Thyroid gland (tissue), 4 donors: ENCODE measurements around the gene LSM2. TPM values are rescaled to one million over a fixed set of nuclear protein-coding genes. Genes with fewer than 3 reads are reported as not detected.

Source experiments
- DNase-seq, 2 donors: peaks; one replicate each; pipeline ENCODE4 v3.0.0-alpha.2; 2019
- H3K27ac ChIP-seq, 3 donors: fragments of 200-600 bp; sonication (generic); 1 replicate in 2 of 3; 2 replicates in 1 of 3; pipeline ENCODE4 v1.5.1; 2016 to 2019; ENCODE audit warnings: mild to moderate bottlenecking in 1 of 3, moderate library complexity in 1 of 3
- H3K27me3 ChIP-seq: fragments of 200-600 bp; sonication (generic); one replicate; pipeline ENCODE4 v1.5.1; 2019
- H3K36me3 ChIP-seq, 2 donors: fragments of 200-600 bp; sonication (generic); one replicate each; pipeline ENCODE4 v1.5.1; 2016 to 2019
- H3K4me1 ChIP-seq, 2 donors: fragments of 200-600 bp; sonication (generic); one replicate each; pipeline ENCODE4 v1.5.1; 2017 to 2019
- H3K4me3 ChIP-seq, 3 donors: fragments of 200-600 bp; sonication (generic); replicated peaks in 1 of 3; 1 replicate in 2 of 3; 2 replicates in 1 of 3; pipeline ENCODE4 v1.5.1; 2016; ENCODE audit warnings: mild to moderate bottlenecking in 1 of 3
- H3K9me3 ChIP-seq: fragments of 200-600 bp; sonication (generic); one replicate; pipeline ENCODE4 v1.5.1; 2017
- CTCF ChIP-seq, 6 experiments: fragments of 200-600 bp in 3 of 6; fragments of 450-650 bp in 3 of 6; sonication (generic) in 3 of 6; IDR thresholded peaks; one replicate each; pipeline ENCODE4 v1.5.1; 2016 to 2019; ENCODE audit warnings: antibody characterized with exemption in 6 of 6, mild to moderate bottlenecking in 2 of 6, inconsistent platforms in 1 of 6, moderate library complexity in 1 of 6
- POLR2A ChIP-seq, 2 donors: fragments of 450-650 bp; IDR thresholded peaks; one replicate each; pipeline ENCODE4 v1.6.1; 2017; ENCODE audit warnings: antibody characterized with exemption in 2 of 2, mild to moderate bottlenecking in 2 of 2, moderate library complexity in 1 of 2
- WGBS, 2 donors: methylation state at CpG; one replicate each; pipeline ENCODE4 v1.1.5; 2017; 5-methylcytosine and 5-hydroxymethylcytosine counted together
- intact Hi-C: fragments of 100-400 bp; cut with DNase I; formaldehyde crosslinking; loops from one replicate; pipeline ENCODE4 v1.15.1; 2023
- total RNA-seq, 4 donors: library from RNA; depleted of rRNA; stranded (reverse); fragments of >200 nt; gene quantifications; one replicate each; pipeline ENCODE4 v1.2.3, GENCODE V29; 2016

LSM2 gene
- total RNA-seq, 4 donors from 2014 or later, result 29.2 to 48.4 (median 36.5) TPM

DNA sequence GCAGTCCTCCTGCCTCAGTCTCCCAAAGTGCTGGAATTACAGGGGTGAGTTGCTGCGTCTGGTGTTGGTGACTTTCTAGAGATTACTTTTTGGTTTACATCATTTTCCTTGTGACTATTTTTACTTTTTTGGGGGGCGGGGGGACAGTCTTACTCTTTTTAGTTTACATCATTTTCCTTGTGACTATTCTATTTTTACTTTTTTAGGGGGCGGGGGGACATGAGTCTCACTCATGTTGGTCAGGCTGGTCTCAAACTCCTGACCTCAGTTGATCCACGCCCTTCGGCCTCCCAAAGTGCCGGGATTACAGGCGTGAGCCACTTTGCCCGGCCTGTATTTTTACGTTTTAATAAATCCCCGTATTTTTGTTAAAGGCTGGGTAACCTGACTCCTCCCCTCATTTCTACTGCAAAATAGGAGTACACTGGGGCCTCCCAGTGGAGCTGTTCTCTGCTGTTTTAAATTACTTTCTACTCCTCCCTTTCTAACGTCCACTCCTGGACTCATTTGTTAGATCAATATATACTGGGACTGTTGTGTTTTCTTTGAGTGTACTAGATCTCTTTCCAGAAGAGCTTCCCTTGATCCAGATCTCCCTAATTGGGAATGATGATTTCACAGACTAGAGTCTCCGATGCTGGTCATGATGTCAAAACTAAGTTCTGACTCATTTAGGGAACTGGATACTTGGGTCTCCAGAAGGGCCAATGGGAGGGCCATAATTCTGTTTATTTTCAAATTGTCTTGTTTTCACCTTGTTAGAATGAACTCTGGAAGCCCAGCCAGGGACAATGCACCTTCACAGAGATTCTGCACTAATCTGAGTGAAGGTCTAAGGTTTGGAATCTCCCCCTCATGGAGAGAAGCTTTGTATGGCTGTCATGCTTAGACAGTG, 30.0 kb upstream of the LSM2 start:
- Histone ChIP-seq H3K36me3 (peaks cover 32 to 33% of the 10 kb centered on the region in 2 donors), H3K4me1 (peaks cover 30 to 32% of the 10 kb centered on the region in 2 donors), H3K4me3 (peak overlapping the region in 1 of 3 donors; percentile 19), H3K27me3 (no peaks in the 10 kb centered on the region), H3K27ac (peak overlapping the region; percentile 90 to 100 (median 92)), H3K9me3 (no peaks in the 10 kb centered on the region)
- no peak for TF ChIP-seq POLR2A (IDR thresholded peaks at IDR 0.05)
- no peak for TF ChIP-seq CTCF (IDR thresholded peaks at IDR 0.05)
- 27 to 36% methylated on average over 12 of the region's 12 CpGs for WGBS, 2 donors
- intact Hi-C loops, result loop anchor here (10.0 kb wide), 1 partner anchor 112 kb away; the partner anchor contains the start of genes DDAH2, LY6G6C and MPIG6B
- no peak for DNase-seq

- DNase-seq, result peak; percentile 85 to 86
- no peaks in the 10 kb centered on the region for H3K9me3 ChIP-seq
- TF ChIP-seq CTCF (IDR thresholded peaks at IDR 0.05) (no peak), POLR2A (IDR thresholded peaks at IDR 0.05) (peak in 1 of 2 donors; percentile 37)
- WGBS, 2 donors, result 11 to 13% methylated on average over 14 of the region's 14 CpGs
- intact Hi-C loops, result loop anchor here (10.0 kb wide), 1 partner anchor 111 kb away; the partner anchor contains the start of genes DDAH2, LY6G6C and MPIG6B
- peak overlapping the region in 1 of 3 donors; percentile 19 for H3K4me3 ChIP-seq
- H3K4me1 ChIP-seq, result peaks cover 36 to 38% of the 10 kb centered on the region in 2 donors
- no peaks in the 10 kb centered on the region for H3K27me3 ChIP-seq
- peak overlapping the region; percentile 90 to 100 (median 92) for H3K27ac ChIP-seq
- H3K36me3 ChIP-seq, result peaks cover 32 to 33% of the 10 kb centered on the region in 2 donors
Measured at GRCh38 chr6:31836047-31836473, 29.3 kb upstream of the LSM2 start.

GRCh38 chr6:31834367-31835250, 27.8 kb upstream of the LSM2 start:
- TF ChIP-seq POLR2A (IDR thresholded peaks at IDR 0.05) (peak; percentile 28 to 86), CTCF (IDR thresholded peaks at IDR 0.05) (peak in 1 of 6 experiments; percentile 13)
- DNase-seq, result peak; percentile 87 to 90
- H3K4me1 ChIP-seq, result peaks cover 40 to 42% of the 10 kb centered on the region in 2 donors
- WGBS, 2 donors, result 0 to 2% methylated on average over 46 to 51 of the region's 59 CpGs
- intact Hi-C loops, result loop anchor here (5.0 to 10.0 kb wide), 2 partner anchors 110 to 152 kb away; partner anchors contain the start of genes DDAH2, LY6G5C, LY6G6C and MPIG6B
- peak overlapping the region; percentile 90 to 100 (median 92) for H3K27ac ChIP-seq
- no peaks in the 10 kb centered on the region for H3K9me3 ChIP-seq
- peaks cover 23 to 24% of the 10 kb centered on the region in 2 donors for H3K36me3 ChIP-seq
- no peaks in the 10 kb centered on the region for H3K27me3 ChIP-seq
- H3K4me3 ChIP-seq, result peak overlapping the region; percentile 55 to 85 (median 77)

- 87 to 88% methylated on average over 15 of the region's 15 CpGs for whole genome bisulfite sequencing, 2 donors
- H3K27ac ChIP-seq, result peak overlapping the region in 2 of 3 donors; percentile 92
- H3K36me3 ChIP-seq, result no peaks in the 10 kb centered on the region
- H3K4me3 ChIP-seq, result no peak overlapping the region
- intact Hi-C loops, result loop anchor here (5.0 to 10.0 kb wide), 2 partner anchors 107 to 149 kb away; partner anchors contain the start of genes DDAH2, LY6G5C, LY6G6C and MPIG6B
- no peaks in the 10 kb centered on the region for H3K9me3 ChIP-seq
- TF ChIP-seq POLR2A (IDR thresholded peaks at IDR 0.05) (no peak), CTCF (IDR thresholded peaks at IDR 0.05) (no peak)
- H3K4me1 ChIP-seq, result peaks cover 22% of the 10 kb centered on the region in 2 donors
- DNase-seq, result no peak
- no peaks in the 10 kb centered on the region for H3K27me3 ChIP-seq
Measured at GRCh38 chr6:31831350-31832215, 24.8 kb upstream of the LSM2 start.
